Measurements from ENCODE around the gene TRUB1.
A peak's percentile ranks its signal among the peaks of the same experiment; 100 is the strongest.
"Not testable (repeated sequence)": the region's sequence is repeated elsewhere in the genome, so short reads cannot be mapped to it uniquely, and the experiment has no call there.

The TRUB1 gene

GRCh38 chr10:114925587-114926586, 12.1 kb upstream of the TRUB1 start:
- peak; percentile 55 for DNase-seq (ENCODE audit: low spot score)

- DNase-seq (ENCODE audit: low spot score), result no peak
These were observed 9.2 kb upstream of the TRUB1 start for GRCh38 chr10:114928818-114929217.

DNA sequence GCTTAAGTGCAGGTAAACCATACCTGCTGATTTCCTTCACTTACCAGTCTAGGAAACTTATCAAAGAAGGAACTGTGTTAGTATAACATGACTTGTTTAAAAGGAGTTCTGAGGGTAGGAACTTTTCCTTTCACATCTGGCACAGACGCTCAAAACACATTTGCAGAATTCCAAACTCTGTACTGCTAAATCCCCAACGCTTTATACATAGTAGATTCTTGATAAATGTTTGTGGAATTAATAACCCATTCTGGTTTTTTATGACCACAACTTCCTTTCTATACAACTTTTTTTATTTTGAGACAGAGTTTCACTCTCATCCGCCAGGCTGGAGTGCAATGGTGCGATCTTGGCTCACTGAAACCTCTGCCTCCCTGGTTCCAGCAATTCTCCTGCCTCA, 7.7 kb upstream of the TRUB1 start:
- DNase-seq (ENCODE audit: low spot score), result no peak

DNA sequence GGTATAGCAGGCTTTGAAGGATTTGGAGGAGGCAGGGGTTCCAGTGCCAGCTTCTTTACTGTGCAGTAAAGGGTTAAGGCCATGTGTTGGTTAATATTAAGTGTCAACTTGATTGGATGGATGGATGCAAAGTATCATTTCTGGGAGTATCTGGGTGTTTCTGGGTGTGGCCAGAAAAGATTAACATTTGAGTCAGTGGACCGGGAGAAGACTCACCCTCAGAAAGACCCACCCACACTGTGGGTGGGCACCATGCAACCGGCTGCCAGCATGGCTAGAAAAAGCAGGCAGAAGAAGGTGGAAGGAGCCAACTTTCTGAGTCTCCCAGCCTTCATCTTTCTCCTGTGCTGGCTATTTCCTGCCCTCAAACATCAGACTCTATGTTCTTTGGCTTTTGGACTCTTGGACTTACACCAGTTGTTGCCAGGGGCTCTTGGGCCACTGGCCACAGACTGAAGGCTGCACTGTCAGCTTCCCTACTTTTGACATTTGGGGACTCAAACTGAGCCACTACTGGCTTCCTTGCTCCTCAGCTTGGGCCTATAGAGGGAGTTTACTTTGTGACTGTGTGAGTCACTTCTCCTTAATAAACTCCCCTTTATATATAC, 6.8 kb upstream of the TRUB1 start:
- DNase-seq (ENCODE audit: low spot score), result no peak

DNA sequence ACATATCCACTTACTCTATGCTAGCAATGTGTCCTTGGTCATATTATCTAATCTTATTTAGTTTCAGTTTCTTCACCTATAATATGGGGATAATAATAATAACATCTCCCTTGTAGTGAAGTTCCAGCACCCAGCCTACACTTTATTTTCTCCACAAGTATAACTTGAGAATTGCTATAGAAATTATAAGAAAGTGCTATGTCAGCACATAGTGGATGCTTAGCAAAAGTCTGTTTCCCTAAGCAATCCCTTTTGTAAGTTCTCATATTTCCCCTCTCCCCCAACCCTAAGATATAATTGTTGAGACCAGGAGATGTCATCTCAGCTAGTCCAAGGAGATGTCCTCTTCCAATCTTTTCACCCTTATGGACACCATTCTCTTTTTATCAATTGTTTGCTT, 5.8 kb upstream of the TRUB1 start:
- no peak for DNase-seq (ENCODE audit: low spot score)

GRCh38 chr10:114932945-114933344, 5.0 kb upstream of the TRUB1 start:
- DNase-seq (ENCODE audit: low spot score), result no peak

- no peak for DNase-seq (ENCODE audit: low spot score)
These were observed 4.4 kb upstream of the TRUB1 start for GRCh38 chr10:114933588-114933987.

DNA sequence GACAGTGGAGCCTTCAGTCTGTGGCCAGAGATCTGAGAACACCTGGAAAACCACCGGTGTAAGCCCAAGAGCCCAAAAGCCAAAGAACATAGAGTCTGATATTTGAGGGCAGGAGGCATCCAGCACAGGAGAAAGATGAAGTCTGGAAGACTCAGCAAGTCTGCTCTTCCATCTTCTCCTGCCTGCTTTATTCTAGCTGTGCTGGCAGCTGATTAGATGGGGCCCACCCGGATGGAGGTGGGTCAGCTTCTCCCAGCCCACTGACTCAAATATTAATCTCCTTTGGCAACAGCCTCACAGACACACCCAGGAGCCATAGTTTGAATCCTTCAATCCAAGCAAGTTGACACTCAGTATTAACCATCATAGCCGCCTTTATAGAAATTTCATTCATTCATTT, 4.0 kb upstream of the TRUB1 start:
- not testable (repeated sequence) for DNase-seq (ENCODE audit: low spot score)

DNA sequence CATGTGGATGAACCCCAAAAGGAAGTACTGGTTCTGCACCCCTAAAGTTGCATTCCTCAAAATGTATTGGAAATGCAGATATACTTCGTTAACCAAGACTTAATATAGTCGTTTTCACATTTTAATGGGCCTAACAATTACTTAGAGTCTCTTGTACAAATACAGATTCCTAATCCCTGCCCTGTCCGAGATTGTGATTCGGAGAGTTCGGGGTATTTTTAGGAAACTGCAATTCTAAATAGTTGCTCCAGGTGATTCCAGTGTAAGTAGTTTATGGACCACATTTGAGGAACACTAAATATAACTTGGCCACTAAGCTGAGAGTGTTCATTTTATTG, 830 bp downstream of the TRUB1 start:
- DNase-seq (ENCODE audit: low spot score), result no peak

DNA sequence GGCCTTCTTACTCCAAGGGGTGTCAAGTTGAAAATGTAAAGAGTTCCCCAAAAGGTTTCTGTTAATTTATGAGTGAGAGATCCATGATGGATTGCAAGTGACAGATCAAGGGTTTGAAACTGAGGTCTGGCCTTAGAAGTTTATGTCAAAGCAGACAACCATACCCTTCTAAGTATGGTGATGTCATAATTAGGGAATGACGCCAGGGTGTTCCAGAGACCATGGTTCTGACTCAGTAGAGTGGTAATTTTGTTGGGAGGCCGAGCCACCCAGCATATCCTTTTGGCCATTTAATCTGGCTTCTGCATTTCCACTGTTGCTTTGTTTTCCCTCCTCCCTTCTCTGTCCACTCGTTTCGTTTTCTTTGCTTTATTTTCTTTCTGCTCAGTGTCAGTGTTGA, 2.7 kb downstream of the TRUB1 start:
- DNase-seq (ENCODE audit: low spot score), result no peak

DNA sequence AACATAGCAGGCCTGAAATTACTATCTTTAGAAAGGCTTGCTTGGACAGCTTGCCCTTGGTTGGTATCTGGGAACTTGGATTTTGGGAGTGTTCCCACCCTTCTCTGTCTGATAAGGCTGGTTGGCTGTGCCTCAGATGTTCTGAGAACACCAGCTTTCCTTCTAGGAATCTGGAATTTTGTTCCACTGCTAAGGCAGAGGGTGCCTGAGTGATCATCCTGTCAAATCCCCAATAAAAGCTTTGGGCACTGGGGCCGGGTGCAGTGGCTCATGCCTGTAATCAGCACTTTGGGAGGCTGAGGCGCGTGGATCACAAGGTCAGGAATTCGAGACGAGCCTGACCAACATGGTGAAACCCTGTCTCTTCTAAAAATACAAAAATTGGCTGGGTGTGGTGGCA, 5.0 kb downstream of the TRUB1 start:
- DNase-seq (ENCODE audit: low spot score), result no peak

GRCh38 chr10:114953047-114953446, 15.1 kb downstream of the TRUB1 start:
- no peak for DNase-seq (ENCODE audit: low spot score)

DNA sequence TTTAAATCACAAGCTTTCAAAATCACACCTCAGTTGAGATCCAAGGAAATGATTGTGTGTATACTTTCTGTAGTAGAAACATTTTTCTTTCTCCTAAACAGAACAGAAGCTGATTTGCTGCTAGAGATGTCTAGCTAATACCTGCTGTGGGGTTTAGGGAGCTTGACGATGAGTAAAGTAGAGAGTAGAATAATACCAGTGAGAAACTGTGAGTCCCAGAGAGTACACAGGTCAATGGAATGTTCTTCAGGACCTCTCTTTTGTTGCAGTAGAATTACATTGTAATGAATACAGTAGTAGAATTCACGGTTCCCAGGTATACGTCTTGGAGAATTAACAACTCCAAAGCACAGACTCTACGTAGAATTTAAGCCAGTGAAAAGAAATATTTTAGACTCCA, 18.0 kb downstream of the TRUB1 start:
- no peak for DNase-seq (ENCODE audit: low spot score)

DNA sequence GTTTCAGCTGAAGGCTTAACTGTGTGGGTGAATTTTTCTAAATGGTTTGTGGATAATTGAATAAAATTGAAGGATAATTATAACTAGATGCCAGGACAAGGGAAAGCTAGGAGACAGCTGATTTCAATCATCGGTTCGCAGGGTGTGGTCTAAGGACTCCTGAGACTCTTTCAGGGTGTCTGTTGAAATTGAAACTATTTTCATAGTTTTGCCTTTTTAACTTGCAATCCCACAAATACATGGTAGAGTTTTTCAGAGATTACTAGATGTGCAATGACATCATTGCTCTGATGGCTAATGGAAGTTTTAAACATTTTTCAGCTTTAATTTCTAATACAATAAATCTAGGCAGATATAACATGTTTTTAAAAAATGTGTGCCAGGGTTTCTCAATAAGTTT, 18.5 kb downstream of the TRUB1 start:
- DNase-seq (ENCODE audit: low spot score), result no peak

- no peak for DNase-seq (ENCODE audit: low spot score)
These were observed 19.1 kb downstream of the TRUB1 start for GRCh38 chr10:114957122-114957521.

GRCh38 chr10:114957673-114958072, 19.7 kb downstream of the TRUB1 start:
- no peak for DNase-seq (ENCODE audit: low spot score)

DNA sequence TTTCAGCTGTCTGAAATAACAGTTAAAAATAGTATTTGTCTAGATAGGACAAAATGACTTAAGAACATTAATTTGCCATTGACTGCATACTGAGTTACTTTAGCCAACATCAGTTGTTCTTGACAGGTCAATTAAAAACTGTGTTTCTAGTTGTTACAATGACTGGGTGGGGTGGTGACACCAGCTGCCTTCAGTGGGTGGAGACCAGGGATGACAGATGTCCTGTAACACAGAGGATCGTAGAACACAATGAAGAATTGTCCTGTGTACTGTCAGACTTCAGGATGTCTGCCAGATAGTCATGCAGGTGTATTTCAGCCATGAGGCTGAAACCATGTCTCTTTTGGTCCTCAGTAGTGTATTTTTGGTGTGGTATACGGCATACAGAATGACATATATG, 24.4 kb downstream of the TRUB1 start:
- DNase-seq (ENCODE audit: low spot score), result no peak

DNA sequence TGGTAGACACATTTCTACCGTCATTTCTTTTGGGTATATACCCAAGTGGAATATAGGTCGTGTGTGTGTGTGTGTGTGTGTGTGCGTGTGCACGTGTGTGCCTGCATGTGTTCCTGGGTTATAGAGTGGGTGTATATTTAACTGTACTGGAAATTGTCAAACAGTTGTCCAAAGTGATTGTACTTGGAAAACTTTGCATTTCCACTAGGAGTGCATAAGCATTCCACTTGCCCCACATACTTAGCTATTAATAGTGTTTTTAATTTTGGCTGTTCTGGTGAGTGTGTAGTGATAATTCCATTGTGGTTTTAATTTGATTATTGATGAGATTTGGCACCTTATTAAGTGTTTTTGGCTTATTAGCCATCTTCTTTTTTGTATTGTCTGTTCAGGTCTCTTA, 25.9 kb downstream of the TRUB1 start:
- DNase-seq (ENCODE audit: low spot score), result no peak

- peak; percentile 3 for DNase-seq (ENCODE audit: low spot score)
These were observed 29.1 kb downstream of the TRUB1 start for GRCh38 chr10:114967071-114967470.

- no peak for DNase-seq (ENCODE audit: low spot score)
These were observed 32.5 kb downstream of the TRUB1 start for GRCh38 chr10:114970515-114970914.

DNA sequence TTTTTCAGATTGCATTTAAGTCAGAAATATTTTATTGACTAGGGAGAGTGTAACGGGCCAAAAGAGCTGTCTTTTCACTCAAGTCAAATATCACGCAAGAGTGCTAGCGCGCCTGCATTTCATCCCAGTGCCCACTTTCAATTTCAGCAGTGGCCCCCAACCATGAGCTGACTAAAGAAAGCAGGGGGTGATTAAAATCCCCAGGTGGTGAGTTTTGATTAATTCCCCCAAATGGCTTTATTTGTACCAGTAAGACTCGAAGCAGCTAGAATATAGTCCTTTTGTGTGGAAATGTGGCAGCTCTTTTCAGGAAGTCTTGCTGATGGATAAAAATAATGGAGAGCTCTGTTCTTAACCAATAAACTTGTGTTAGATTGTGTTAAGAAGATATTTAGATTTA, 35.3 kb downstream of the TRUB1 start:
- no peak for DNase-seq (ENCODE audit: low spot score)

GRCh38 chr10:114973997-114974396, 36.0 kb downstream of the TRUB1 start:
- DNase-seq (ENCODE audit: low spot score), result no peak

GRCh38 chr10:114974625-114975024, 36.6 kb downstream of the TRUB1 start:
- DNase-seq (ENCODE audit: low spot score), result no peak

GRCh38 chr10:114975091-114975490, 37.1 kb downstream of the TRUB1 start:
- no peak for DNase-seq (ENCODE audit: low spot score)

Measured in hepatic stellate cell (primary cell).